Activated CD4-positive, alpha-beta T cell treated with anti-CD3 and anti-CD28 coated beads for 48 hours (primary cell): Measurements from ENCODE around the gene CNKSR3.
"Not testable (repeated sequence)": the region's sequence is repeated elsewhere in the genome, so short reads cannot be mapped to it uniquely, and the experiment has no call there.

Source experiments
- DNase-seq: peaks from one replicate; pipeline ENCODE4 v3.0.0-alpha.2; 2020

The CNKSR3 gene

DNA sequence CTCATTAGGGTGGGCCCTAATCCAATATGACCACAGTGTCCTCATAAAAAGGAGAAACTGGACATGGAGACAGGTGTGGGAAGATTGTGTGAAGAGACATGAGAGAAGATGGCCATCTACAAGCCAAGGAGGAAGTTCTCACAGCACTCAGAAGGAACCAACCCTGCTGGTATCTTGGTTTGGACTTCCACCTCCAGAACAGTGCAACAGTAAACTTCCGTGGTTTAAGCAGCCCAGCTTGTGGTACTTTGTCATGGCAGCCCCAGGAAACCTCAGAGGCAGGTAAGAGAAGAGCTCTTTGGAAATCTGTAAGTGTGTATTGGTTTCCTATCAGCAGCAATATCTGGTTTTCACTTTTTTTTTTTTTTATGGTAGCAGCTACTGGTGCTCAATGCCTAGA, 16.5 kb upstream of the CNKSR3 start:
- DNase-seq: no peak

GRCh38 chr6:154522576-154522975, 12.1 kb upstream of the CNKSR3 start:
- no peak for DNase-seq

GRCh38 chr6:154521412-154521811, 10.9 kb upstream of the CNKSR3 start:
- no peak for DNase-seq

DNA sequence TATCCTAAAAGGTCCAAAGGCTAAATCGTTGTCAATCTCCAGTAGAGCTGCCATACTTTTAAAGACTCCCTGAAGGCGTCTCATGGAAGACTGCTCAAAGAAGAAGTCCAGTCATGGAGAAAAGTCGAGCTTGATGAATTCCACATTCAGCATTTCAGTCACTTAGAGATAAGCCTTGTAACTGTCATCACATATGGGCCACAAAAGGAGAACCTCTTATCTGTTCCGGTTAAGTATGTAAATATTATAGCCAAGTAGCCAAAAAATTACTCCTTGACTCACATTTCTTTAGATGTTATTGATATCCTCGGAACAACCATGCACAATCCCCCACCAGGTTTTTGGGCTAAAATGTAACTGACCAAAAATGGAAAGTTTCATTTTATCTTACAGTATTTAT, 9.8 kb upstream of the CNKSR3 start:
- DNase-seq: no peak

DNA sequence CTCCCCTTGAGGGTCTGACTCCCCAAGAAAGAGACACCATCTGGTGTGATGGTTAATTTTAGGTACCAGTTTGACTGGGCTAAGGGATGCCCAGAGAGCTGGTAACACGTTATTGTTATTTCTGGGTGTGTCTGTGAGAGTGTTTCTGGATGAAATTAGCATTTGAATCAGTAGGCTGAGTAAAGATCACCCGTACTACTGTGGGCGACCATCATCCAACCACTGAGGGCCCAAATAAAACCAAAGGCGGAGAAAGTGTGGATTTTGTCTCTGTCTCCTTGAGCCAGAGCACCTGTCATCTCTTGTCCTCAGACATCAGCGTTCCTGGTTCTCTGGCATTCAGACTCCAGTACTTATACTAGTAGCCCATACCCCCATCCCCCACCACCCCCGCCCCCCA, 7.9 kb upstream of the CNKSR3 start:
- no peak for DNase-seq

DNA sequence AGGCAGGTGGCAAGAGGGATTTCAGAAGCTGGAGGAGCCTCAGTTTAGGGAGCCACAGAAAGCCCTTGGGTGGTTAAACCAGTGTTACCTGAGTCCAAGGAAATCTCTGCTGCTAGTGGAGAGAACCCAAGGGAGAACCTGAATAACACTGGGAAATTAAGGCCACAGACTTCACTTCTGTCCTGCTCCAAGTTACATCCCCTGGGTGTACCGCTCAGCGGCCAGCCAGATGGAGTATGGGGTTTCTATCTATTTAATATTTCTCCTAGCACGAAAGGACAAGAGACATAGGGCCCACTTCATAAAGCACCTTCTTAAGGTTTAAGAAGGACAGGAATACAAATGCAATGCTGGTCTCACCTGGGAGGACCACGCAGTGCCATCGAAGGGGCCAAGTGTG, 5.8 kb upstream of the CNKSR3 start:
- no peak for DNase-seq

- DNase-seq: no peak
Measured at GRCh38 chr6:154515826-154516225, 5.3 kb upstream of the CNKSR3 start.

- not testable (repeated sequence) for DNase-seq
Measured at GRCh38 chr6:154515076-154515475, 4.6 kb upstream of the CNKSR3 start.

GRCh38 chr6:154514481-154514880, 4.0 kb upstream of the CNKSR3 start:
- DNase-seq: no peak

- no peak for DNase-seq
Measured at GRCh38 chr6:154513601-154514320, 3.3 kb upstream of the CNKSR3 start.

GRCh38 chr6:154512201-154512600, 1.7 kb upstream of the CNKSR3 start:
- DNase-seq: no peak

GRCh38 chr6:154511791-154512190, 1.3 kb upstream of the CNKSR3 start:
- no peak for DNase-seq

DNA sequence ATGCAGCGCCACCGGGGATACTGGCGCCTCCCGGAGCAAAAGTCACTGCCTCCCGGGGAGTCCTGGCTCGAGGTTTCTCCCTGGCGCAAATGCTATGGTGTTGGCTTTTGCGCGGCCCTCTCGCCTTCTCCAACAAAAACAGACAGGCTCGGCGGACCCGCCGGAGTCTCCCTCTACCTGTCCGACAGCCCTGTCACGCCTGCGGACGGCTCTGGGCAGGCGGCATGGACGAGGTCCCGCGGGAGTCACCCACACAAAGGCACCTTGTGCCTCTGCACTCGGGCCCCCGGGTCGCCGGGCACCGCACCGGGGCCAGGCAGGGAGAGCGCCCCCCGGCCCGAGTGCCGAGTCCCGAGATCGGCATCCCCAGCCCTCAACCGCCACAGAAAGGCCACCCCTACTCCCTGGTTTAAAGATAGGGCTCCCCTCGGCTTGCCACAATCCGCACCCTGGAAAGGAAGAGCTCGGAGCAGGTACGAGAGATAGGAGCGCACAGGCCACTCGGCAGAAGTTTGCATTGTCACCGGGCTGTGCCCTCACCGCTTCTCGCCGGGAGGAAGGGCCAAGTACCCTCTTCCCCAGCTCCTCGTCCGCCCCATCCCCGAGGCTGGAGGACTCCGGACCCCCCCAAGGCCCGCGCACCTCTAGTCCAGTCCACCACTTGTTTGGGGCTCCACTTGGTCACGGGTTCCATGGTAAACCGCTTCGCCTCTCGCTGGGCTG, 903 bp downstream of the CNKSR3 start:
- peak; percentile 15 for DNase-seq

DNA sequence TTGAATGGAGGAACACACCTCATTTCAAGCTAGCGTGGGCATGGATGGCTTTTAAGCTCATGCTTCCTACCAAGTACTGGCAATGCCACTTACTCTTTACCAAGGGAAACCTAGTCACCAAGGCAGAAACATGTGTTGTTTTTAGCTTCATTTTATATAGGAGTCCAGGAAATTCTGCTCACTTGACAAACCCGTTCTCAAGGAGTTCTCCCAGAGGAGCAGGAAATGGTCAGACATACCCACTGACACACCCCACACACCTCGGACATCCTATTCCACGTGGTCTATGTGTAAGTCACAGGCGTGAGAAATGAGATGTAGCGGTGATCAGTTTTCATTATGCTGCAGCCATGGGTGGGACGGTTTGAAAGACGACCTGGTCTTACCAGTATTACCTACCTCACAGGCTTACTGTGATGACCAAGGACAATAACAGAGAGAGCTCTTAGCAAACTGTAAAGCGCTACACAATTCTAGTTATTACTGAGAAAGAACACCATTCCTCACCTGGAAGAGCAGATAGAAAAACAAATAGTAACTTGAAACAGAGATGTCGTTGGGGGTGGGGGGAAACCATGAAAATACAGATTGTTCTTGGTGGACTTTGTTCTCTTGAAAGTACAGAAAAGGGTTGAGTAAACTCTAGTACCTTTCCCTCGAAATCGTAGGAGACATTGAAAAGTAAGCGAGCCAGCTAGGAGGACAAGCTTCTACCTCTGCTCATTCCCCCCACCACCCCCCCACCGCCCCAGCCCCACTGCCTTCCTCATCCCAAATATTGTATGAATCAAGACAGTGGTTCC, 1.7 kb downstream of the CNKSR3 start:
- DNase-seq: no peak

- no peak for DNase-seq
Measured at GRCh38 chr6:154506991-154507898, 3.2 kb downstream of the CNKSR3 start.

GRCh38 chr6:154506582-154506981, 3.9 kb downstream of the CNKSR3 start:
- DNase-seq: no peak

DNA sequence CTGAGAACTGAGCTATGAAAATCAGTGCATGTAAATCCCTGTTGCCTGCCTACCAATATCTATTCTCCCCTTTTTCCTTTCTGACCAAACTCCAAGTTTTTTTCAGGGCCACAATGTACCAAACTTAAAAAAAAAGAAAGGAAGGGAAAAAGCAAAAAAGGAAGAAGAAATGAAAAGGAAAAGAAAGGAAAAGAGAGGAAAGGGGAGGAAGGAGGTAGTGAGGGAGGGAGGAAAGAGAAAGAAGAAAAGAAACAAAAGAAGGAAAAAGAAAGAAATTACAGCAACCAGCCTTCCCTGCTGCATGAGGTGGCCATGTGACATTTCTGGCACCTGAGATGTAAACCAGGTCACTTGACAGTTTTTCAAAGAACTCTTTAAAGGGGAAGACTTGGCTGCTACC, 4.4 kb downstream of the CNKSR3 start:
- no peak for DNase-seq

GRCh38 chr6:154504865-154505449, 5.5 kb downstream of the CNKSR3 start:
- no peak for DNase-seq

DNA sequence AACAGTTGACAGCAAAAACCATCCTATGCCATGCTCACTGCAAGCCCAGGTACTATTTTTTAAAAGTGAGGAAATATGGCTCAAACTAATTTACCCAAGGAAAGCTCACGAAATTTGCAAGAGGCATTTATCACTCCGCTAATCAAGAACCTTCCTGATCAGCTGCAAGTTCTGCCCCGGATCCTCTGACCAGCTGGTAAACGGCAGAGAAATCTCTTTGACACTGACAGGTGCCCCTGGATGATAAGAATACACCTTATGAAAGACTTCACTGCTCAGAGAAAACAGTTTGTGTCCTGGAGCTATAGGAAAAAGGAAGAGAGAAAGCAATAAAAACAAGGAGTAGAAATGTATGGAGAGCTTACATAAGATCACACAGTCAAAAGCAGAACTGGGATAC, 6.4 kb downstream of the CNKSR3 start:
- DNase-seq: no peak

DNA sequence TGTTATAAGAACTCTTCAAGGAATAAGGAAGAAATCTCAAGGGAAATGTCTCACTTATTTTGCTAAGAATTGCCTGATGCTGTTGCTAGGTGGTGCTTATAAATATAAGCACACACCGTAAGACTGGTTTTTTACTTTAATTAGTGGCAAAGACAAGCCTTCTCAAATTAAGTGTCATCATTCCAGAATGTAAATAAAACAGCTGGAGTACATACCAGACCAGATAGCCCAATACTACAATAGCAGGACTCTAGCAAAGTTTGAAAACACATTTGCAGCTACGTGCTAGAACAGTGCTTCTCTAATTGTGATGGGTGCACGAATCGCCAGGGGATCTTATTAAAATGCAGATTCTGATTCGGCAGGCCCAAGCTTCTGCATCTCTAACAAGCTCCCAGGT, 6.8 kb downstream of the CNKSR3 start:
- no peak for DNase-seq

- no peak for DNase-seq
Measured at GRCh38 chr6:154502553-154502952, 7.9 kb downstream of the CNKSR3 start.

- no peak for DNase-seq
Measured at GRCh38 chr6:154501578-154501868, 9.0 kb downstream of the CNKSR3 start.
